ENCODE results near the gene NPIPB8. TPM values are rescaled to one million over a fixed set of nuclear protein-coding genes. Genes with fewer than 3 reads are reported as not detected.
"Not testable (repeated sequence)": the region's sequence is repeated elsewhere in the genome, so short reads cannot be mapped to it uniquely, and the experiment has no call there.

Gene NPIPB8
- total and polyA plus RNA-seq, 4 donors: 0.10 to 2.4 (median 1.2) TPM

GRCh38 chr16:28596840-28597691, 40.8 kb upstream of the NPIPB8 start, which contains the start of gene SULT1A2:
TSS of gene SULT1A2 (minus strand) at chr16:28597050. CDS start at chr16:28595930, 1,120 bp downstream.
- Histone ChIP-seq H3K4me3 (ENCODE audit: low read depth, low read length) (no peak within 1 kb of the TSS), H3K27me3 (ENCODE audit: control insufficient read depth, insufficient read depth, low read length) (peaks cover 3% of the 10 kb centered on the region), H3K4me1 (ENCODE audit: control insufficient read depth, insufficient read depth, low read length) (peaks cover 7% of the 10 kb centered on the region), H3K9me3 (ENCODE audit: control insufficient read depth, insufficient read depth, low read length) (no peaks in the 10 kb centered on the region), H3K36me3 (ENCODE audit: control insufficient read depth, insufficient read depth, low read length) (peaks cover 10% of the 10 kb centered on the region), H3K27ac (ENCODE audit: low read depth, low read length) (no peak within 1 kb of the TSS)
- WGBS (ENCODE audit: insufficient coverage): 41% methylated on average over 9 of the region's 11 CpGs
- no peak for DNase-seq (ENCODE audit: low read depth in 4 of 6, low spot score in 6 of 6)

GRCh38 chr16:28597692-28598261, 40.1 kb upstream of the NPIPB8 start:
- peaks cover 5% of the 10 kb centered on the region for H3K36me3 ChIP-seq (ENCODE audit: control insufficient read depth, insufficient read depth, low read length)
- DNase-seq (ENCODE audit: low read depth in 4 of 6, low spot score in 6 of 6): no peak
- H3K4me3 ChIP-seq (ENCODE audit: low read depth, low read length): no peak overlapping the region
- no peak overlapping the region for H3K27ac ChIP-seq (ENCODE audit: low read depth, low read length)
- peaks cover 7% of the 10 kb centered on the region for H3K4me1 ChIP-seq (ENCODE audit: control insufficient read depth, insufficient read depth, low read length)
- H3K27me3 ChIP-seq (ENCODE audit: control insufficient read depth, insufficient read depth, low read length): peaks cover 3% of the 10 kb centered on the region
- WGBS (ENCODE audit: insufficient coverage): 53% methylated on average over 7 of the region's 9 CpGs
- H3K9me3 ChIP-seq (ENCODE audit: control insufficient read depth, insufficient read depth, low read length): no peaks in the 10 kb centered on the region

GRCh38 chr16:28599377-28600285, 38.2 kb upstream of the NPIPB8 start:
- not testable (repeated sequence) for DNase-seq (ENCODE audit: low read depth in 4 of 6, low spot score in 6 of 6); H3K36me3 ChIP-seq (ENCODE audit: control insufficient read depth, insufficient read depth, low read length); H3K27ac ChIP-seq (ENCODE audit: low read depth, low read length); H3K4me1 ChIP-seq (ENCODE audit: control insufficient read depth, insufficient read depth, low read length); H3K9me3 ChIP-seq (ENCODE audit: control insufficient read depth, insufficient read depth, low read length); H3K4me3 ChIP-seq (ENCODE audit: low read depth, low read length); H3K27me3 ChIP-seq (ENCODE audit: control insufficient read depth, insufficient read depth, low read length)
- WGBS (ENCODE audit: insufficient coverage): no CpG with 5 or more reads among the region's 17 CpGs

- not testable (repeated sequence) for H3K4me3 ChIP-seq (ENCODE audit: low read depth, low read length); H3K9me3 ChIP-seq (ENCODE audit: control insufficient read depth, insufficient read depth, low read length); H3K36me3 ChIP-seq (ENCODE audit: control insufficient read depth, insufficient read depth, low read length); H3K27me3 ChIP-seq (ENCODE audit: control insufficient read depth, insufficient read depth, low read length); DNase-seq (ENCODE audit: low read depth in 4 of 6, low spot score in 6 of 6); H3K4me1 ChIP-seq (ENCODE audit: control insufficient read depth, insufficient read depth, low read length); H3K27ac ChIP-seq (ENCODE audit: low read depth, low read length)
- 19% methylated on average over 10 of the region's 20 CpGs for WGBS (ENCODE audit: insufficient coverage)
Observed at GRCh38 chr16:28600965-28601364, 36.9 kb upstream of the NPIPB8 start.

- DNase-seq (ENCODE audit: low read depth in 4 of 6, low spot score in 6 of 6); H3K4me1 ChIP-seq (ENCODE audit: control insufficient read depth, insufficient read depth, low read length); H3K4me3 ChIP-seq (ENCODE audit: low read depth, low read length); H3K27me3 ChIP-seq (ENCODE audit: control insufficient read depth, insufficient read depth, low read length); H3K27ac ChIP-seq (ENCODE audit: low read depth, low read length); H3K36me3 ChIP-seq (ENCODE audit: control insufficient read depth, insufficient read depth, low read length); H3K9me3 ChIP-seq (ENCODE audit: control insufficient read depth, insufficient read depth, low read length): not testable (repeated sequence)
- WGBS (ENCODE audit: insufficient coverage): 92% methylated on average over 2 of the region's 13 CpGs
Observed at GRCh38 chr16:28601589-28601988, 36.3 kb upstream of the NPIPB8 start.

GRCh38 chr16:28602062-28602461, 35.8 kb upstream of the NPIPB8 start:
- H3K27ac ChIP-seq (ENCODE audit: low read depth, low read length); DNase-seq (ENCODE audit: low read depth in 4 of 6, low spot score in 6 of 6); H3K4me3 ChIP-seq (ENCODE audit: low read depth, low read length); H3K9me3 ChIP-seq (ENCODE audit: control insufficient read depth, insufficient read depth, low read length); H3K4me1 ChIP-seq (ENCODE audit: control insufficient read depth, insufficient read depth, low read length); H3K27me3 ChIP-seq (ENCODE audit: control insufficient read depth, insufficient read depth, low read length); H3K36me3 ChIP-seq (ENCODE audit: control insufficient read depth, insufficient read depth, low read length): not testable (repeated sequence)
- WGBS (ENCODE audit: insufficient coverage): no CpG with 5 or more reads among the region's 10 CpGs

- no peaks in the 10 kb centered on the region for H3K4me1 ChIP-seq (ENCODE audit: control insufficient read depth, insufficient read depth, low read length)
- WGBS (ENCODE audit: insufficient coverage): 71% methylated on average over 4 of the region's 6 CpGs
Observed at GRCh38 chr16:28602529-28602928, 35.3 kb upstream of the NPIPB8 start.

GRCh38 chr16:28603381-28604185, 34.3 kb upstream of the NPIPB8 start:
- peaks cover 3% of the 10 kb centered on the region for H3K27me3 ChIP-seq (ENCODE audit: control insufficient read depth, insufficient read depth, low read length)
- no peak for DNase-seq (ENCODE audit: low read depth in 4 of 6, low spot score in 6 of 6)
- no peak overlapping the region for H3K4me3 ChIP-seq (ENCODE audit: low read depth, low read length)
- no peak overlapping the region for H3K27ac ChIP-seq (ENCODE audit: low read depth, low read length)
- no peaks in the 10 kb centered on the region for H3K9me3 ChIP-seq (ENCODE audit: control insufficient read depth, insufficient read depth, low read length)
- WGBS (ENCODE audit: insufficient coverage): 86% methylated on average over 11 of the region's 11 CpGs
- peaks cover 13% of the 10 kb centered on the region for H3K36me3 ChIP-seq (ENCODE audit: control insufficient read depth, insufficient read depth, low read length)
- no peaks in the 10 kb centered on the region for H3K4me1 ChIP-seq (ENCODE audit: control insufficient read depth, insufficient read depth, low read length)

More at GRCh38 chr16:28602529-28602928, 35.3 kb upstream of the NPIPB8 start:
- Histone ChIP-seq H3K27ac (ENCODE audit: low read depth, low read length) (no peak overlapping the region), H3K9me3 (ENCODE audit: control insufficient read depth, insufficient read depth, low read length) (no peaks in the 10 kb centered on the region), H3K36me3 (ENCODE audit: control insufficient read depth, insufficient read depth, low read length) (peaks cover 7% of the 10 kb centered on the region), H3K4me3 (ENCODE audit: low read depth, low read length) (no peak overlapping the region), H3K27me3 (ENCODE audit: control insufficient read depth, insufficient read depth, low read length) (peaks cover 3% of the 10 kb centered on the region)
- no peak for DNase-seq (ENCODE audit: low read depth in 4 of 6, low spot score in 6 of 6)

GRCh38 chr16:28604186-28604565, 33.7 kb upstream of the NPIPB8 start:
- WGBS (ENCODE audit: insufficient coverage): 62% methylated on average over 7 of the region's 8 CpGs
- no peaks in the 10 kb centered on the region for H3K4me1 ChIP-seq (ENCODE audit: control insufficient read depth, insufficient read depth, low read length)
- H3K27ac ChIP-seq (ENCODE audit: low read depth, low read length): no peak overlapping the region
- H3K36me3 ChIP-seq (ENCODE audit: control insufficient read depth, insufficient read depth, low read length): peaks cover 16% of the 10 kb centered on the region
- H3K27me3 ChIP-seq (ENCODE audit: control insufficient read depth, insufficient read depth, low read length): peaks cover 3% of the 10 kb centered on the region
- H3K4me3 ChIP-seq (ENCODE audit: low read depth, low read length): no peak overlapping the region
- DNase-seq (ENCODE audit: low read depth in 4 of 6, low spot score in 6 of 6): no peak
- no peaks in the 10 kb centered on the region for H3K9me3 ChIP-seq (ENCODE audit: control insufficient read depth, insufficient read depth, low read length)

All from spinal cord (tissue), 10 donors.